Measurements from ENCODE around the gene SSR1.

Gene SSR1

GRCh38 chr6:7251646-7252260 lies 61.2 kb downstream of the SSR1 start:
- no peaks in the 10 kb centered on the region for H3K79me2 ChIP-seq (ENCODE audit: insufficient read depth, low read length)
- peaks cover 13% of the 10 kb centered on the region for H3K36me3 ChIP-seq (ENCODE audit: insufficient read depth, low read length)
- no peak overlapping the region for H2AFZ ChIP-seq (ENCODE audit: low read length)
- H3K9me2 ChIP-seq (ENCODE audit: low read depth, low read length) = no peaks in the 10 kb centered on the region
- no peaks in the 10 kb centered on the region for H4K20me1 ChIP-seq (ENCODE audit: insufficient read depth, low read length)
- H3K4me3 ChIP-seq (ENCODE audit: low read depth, low read length, poor library complexity, severe bottlenecking) = no peak overlapping the region
- H3K27me3 ChIP-seq (ENCODE audit: insufficient read depth, low read length) = peaks cover 5% of the 10 kb centered on the region; the same call in 1 of the 2 replicates
- TF ChIP-seq EZH2 (IDR thresholded peaks at IDR 0.05; ENCODE audit: borderline replicate concordance, low read length) (no peak), CTCF (IDR thresholded peaks at IDR 0.05; ENCODE audit: low read length) (no peak)
- no peaks in the 10 kb centered on the region for H3F3A ChIP-seq (ENCODE audit: insufficient read depth, low read length)
- no peak overlapping the region for H3K9ac ChIP-seq (ENCODE audit: low read length)
- H3K4me2 ChIP-seq (ENCODE audit: low read length) = no peak overlapping the region
- peaks cover 2% of the 10 kb centered on the region; the same call in 1 of the 2 replicates for H3K9me3 ChIP-seq (ENCODE audit: low read length)
- H3K4me1 ChIP-seq (ENCODE audit: insufficient read depth, low read length, severe bottlenecking) = no peaks in the 10 kb centered on the region
- no peak overlapping the region for H3K27ac ChIP-seq (ENCODE audit: low read depth, low read length, poor library complexity, severe bottlenecking)

GRCh38 chr6:7250812-7251211 lies 62.2 kb downstream of the SSR1 start:
- no peak overlapping the region for H3K4me3 ChIP-seq (ENCODE audit: low read depth, low read length, poor library complexity, severe bottlenecking)
- H3K79me2 ChIP-seq (ENCODE audit: insufficient read depth, low read length) = no peaks in the 10 kb centered on the region
- H3K27me3 ChIP-seq (ENCODE audit: insufficient read depth, low read length) = peaks cover 3% of the 10 kb centered on the region; the same call in 1 of the 2 replicates
- H3K9me3 ChIP-seq (ENCODE audit: low read length) = no peaks in the 10 kb centered on the region
- H3K36me3 ChIP-seq (ENCODE audit: insufficient read depth, low read length) = peaks cover 13% of the 10 kb centered on the region
- no peaks in the 10 kb centered on the region for H4K20me1 ChIP-seq (ENCODE audit: insufficient read depth, low read length)
- H3K9ac ChIP-seq (ENCODE audit: low read length) = no peak overlapping the region
- H3K9me2 ChIP-seq (ENCODE audit: low read depth, low read length) = no peaks in the 10 kb centered on the region
- TF ChIP-seq CTCF (IDR thresholded peaks at IDR 0.05; ENCODE audit: low read length) (no peak), EZH2 (IDR thresholded peaks at IDR 0.05; ENCODE audit: borderline replicate concordance, low read length) (no peak)
- no peak overlapping the region for H3K4me2 ChIP-seq (ENCODE audit: low read length)
- no peak overlapping the region for H2AFZ ChIP-seq (ENCODE audit: low read length)
- H3K4me1 ChIP-seq (ENCODE audit: insufficient read depth, low read length, severe bottlenecking) = no peaks in the 10 kb centered on the region
- H3F3A ChIP-seq (ENCODE audit: insufficient read depth, low read length) = no peaks in the 10 kb centered on the region
- no peak overlapping the region for H3K27ac ChIP-seq (ENCODE audit: low read depth, low read length, poor library complexity, severe bottlenecking)

GRCh38 chr6:7249946-7250643 lies 62.9 kb downstream of the SSR1 start:
- H3K9me3 ChIP-seq (ENCODE audit: low read length) = no peaks in the 10 kb centered on the region
- H3K27me3 ChIP-seq (ENCODE audit: insufficient read depth, low read length) = no peaks in the 10 kb centered on the region
- H3K36me3 ChIP-seq (ENCODE audit: insufficient read depth, low read length) = peaks cover 13% of the 10 kb centered on the region; the same call in 1 of the 2 replicates
- no peaks in the 10 kb centered on the region for H3F3A ChIP-seq (ENCODE audit: insufficient read depth, low read length)
- no peak overlapping the region for H3K9ac ChIP-seq (ENCODE audit: low read length)
- no peak overlapping the region for H2AFZ ChIP-seq (ENCODE audit: low read length)
- no peaks in the 10 kb centered on the region for H3K79me2 ChIP-seq (ENCODE audit: insufficient read depth, low read length)
- H3K4me3 ChIP-seq (ENCODE audit: low read depth, low read length, poor library complexity, severe bottlenecking) = no peak overlapping the region
- no peak overlapping the region for H3K4me2 ChIP-seq (ENCODE audit: low read length)
- H4K20me1 ChIP-seq (ENCODE audit: insufficient read depth, low read length) = no peaks in the 10 kb centered on the region
- TF ChIP-seq CTCF (IDR thresholded peaks at IDR 0.05; ENCODE audit: low read length) = no peak
- no peak for TF ChIP-seq EZH2 (IDR thresholded peaks at IDR 0.05; ENCODE audit: borderline replicate concordance, low read length)
- no peaks in the 10 kb centered on the region for H3K4me1 ChIP-seq (ENCODE audit: insufficient read depth, low read length, severe bottlenecking)
- H3K9me2 ChIP-seq (ENCODE audit: low read depth, low read length) = no peaks in the 10 kb centered on the region
- no peak overlapping the region for H3K27ac ChIP-seq (ENCODE audit: low read depth, low read length, poor library complexity, severe bottlenecking)

Measured in OCI-LY1 (cell line).